GM12878 (cell line): ENCODE results near the gene TRIM69. TPM values are rescaled to one million over a fixed set of nuclear protein-coding genes. Genes with fewer than 3 reads are reported as not detected.

Experiments used
- ATAC-seq: fragments of 200-7000 bp; cut with Tn5 transposase; 3 replicates; pipeline ENCODE4 v1.9.1; 2020; ENCODE audit warnings: mild to moderate bottlenecking, moderate library complexity
- BruUV-seq: library from RNA; stranded (reverse); fragments of 400-500 nt; replicated peaks from 2 replicates; lab custom pipeline; 2021; lab: Mats Ljungman, UMichigan
- CTCF ChIA-PET: fragments of 300-600 bp; sonication (Branson Sonifier 250); formaldehyde crosslinking; extraction: SDS; loops from one replicate; lab custom pipeline; 2021; ENCODE audit warnings: inconsistent platforms; lab: Yijun Ruan, JAX
- POLR2A ChIA-PET: fragments of 350-600 bp; formaldehyde crosslinking; extraction: SDS; loops from one replicate; lab custom pipeline; 2021; ENCODE audit warnings: inconsistent platforms; lab: Charles Lee
- RAD21 ChIA-PET: fragments of 300-600 bp; sonication (Branson Sonifier 250); formaldehyde crosslinking; loops from one replicate; lab custom pipeline; 2023; ENCODE audit warnings: antibody characterized with exemption; ENCODE audit not compliant: unreplicated experiment; lab: Charles Lee
- SMC1A ChIA-PET: fragments of 300-600 bp; sonication (Branson Sonifier 250); formaldehyde crosslinking; loops from one replicate; lab custom pipeline; 2023; ENCODE audit not compliant: unreplicated experiment, uncharacterized antibody; lab: Charles Lee
- DNase-seq: peaks from one replicate; pipeline ENCODE4 v3.0.0-alpha.2; 2011; ENCODE audit warnings: low read depth, low spot score
- FAIRE-seq: peaks from 3 replicates; lab custom pipeline; 2011; peaks lifted over from hg19 to GRCh38; lab: Jason Lieb, UNC
- H2AFZ ChIP-seq: 2 replicates; pipeline ENCODE4 v1.6.0; 2011; ENCODE audit warnings: low read depth, low read length, control low read depth; ENCODE audit not compliant: control insufficient read depth
- H3K27ac ChIP-seq: 2 replicates; pipeline ENCODE4 v1.5.1; 2011; ENCODE audit warnings: control low read depth; ENCODE audit not compliant: control insufficient read depth, insufficient read depth
- H3K27me3 ChIP-seq, 2 experiments: replicated peaks in 1 of 2; 2 replicates each; pipeline versions ENCODE4 v1.6.0 to v1.6.1; 2011; ENCODE audit warnings: low read length in 1 of 2; ENCODE audit not compliant: control insufficient read depth in 2 of 2, insufficient read depth in 2 of 2
- H3K36me3 ChIP-seq, 2 experiments: 2 replicates each; pipeline ENCODE4 v1.5.1; 2011; ENCODE audit warnings: low read length in 1 of 2; ENCODE audit not compliant: control insufficient read depth in 2 of 2, insufficient read depth in 2 of 2
- H3K4me1 ChIP-seq: 2 replicates; pipeline ENCODE4 v1.6.1; 2011; ENCODE audit warnings: mild to moderate bottlenecking, low read length, moderate library complexity, mixed read lengths; ENCODE audit not compliant: control insufficient read depth, insufficient read depth
- H3K4me2 ChIP-seq: 2 replicates; pipeline ENCODE4 v1.6.0; 2011; ENCODE audit warnings: control low read depth; ENCODE audit not compliant: control insufficient read depth, insufficient read depth
- H3K4me3 ChIP-seq: fragments of 200-600 bp; sonication (generic); 2 replicates; pipeline ENCODE4 v1.5.1; 2016
- H3K79me2 ChIP-seq: 2 replicates; pipeline ENCODE4 v1.6.0; 2011; ENCODE audit warnings: low read length; ENCODE audit not compliant: control insufficient read depth, insufficient read depth
- H3K9ac ChIP-seq: 2 replicates; pipeline ENCODE4 v1.8.0; 2011; ENCODE audit warnings: low read length, control low read depth, mixed read lengths; ENCODE audit not compliant: control insufficient read depth, insufficient read depth
- H3K9me3 ChIP-seq: replicated peaks from 3 replicates; pipeline ENCODE4 v1.5.1; 2011; ENCODE audit warnings: mild to moderate bottlenecking, low read length; ENCODE audit not compliant: control insufficient read depth, insufficient read depth
- H4K20me1 ChIP-seq: 2 replicates; pipeline ENCODE4 v1.6.0; 2011; ENCODE audit not compliant: control insufficient read depth, insufficient read depth
- ATF2 ChIP-seq: IDR thresholded peaks from 2 replicates; pipeline ENCODE4 v1.6.1; 2012; ENCODE audit warnings: low read length, inconsistent platforms
- ATF3 ChIP-seq: IDR thresholded peaks from 2 replicates; pipeline ENCODE4 v1.6.1; 2011; ENCODE audit warnings: low read depth, mild to moderate bottlenecking, low read length, moderate library complexity, borderline replicate concordance; ENCODE audit errors: extremely low read depth
- BCL11A ChIP-seq: IDR thresholded peaks from 2 replicates; pipeline ENCODE4 v1.6.1; 2011; ENCODE audit warnings: low read depth, low read length
- BMI1 ChIP-seq: fragments of 450-650 bp; IDR thresholded peaks from 2 replicates; pipeline ENCODE4 v1.6.1; 2016; ENCODE audit warnings: mild to moderate bottlenecking, moderate library complexity, borderline replicate concordance
- EGR1 ChIP-seq, 2 experiments: IDR thresholded peaks; 1 replicate in 1 of 2; 2 replicates in 1 of 2; pipeline ENCODE4 v1.6.1; 2011 to 2012; ENCODE audit warnings: low read depth in 2 of 2, low read length in 2 of 2, borderline replicate concordance in 1 of 2, mild to moderate bottlenecking in 1 of 2, moderate library complexity in 1 of 2
- IRF4 ChIP-seq: IDR thresholded peaks from 2 replicates; pipeline ENCODE4 v1.6.1; 2011; ENCODE audit warnings: low read depth, low read length
- LARP7 ChIP-seq: fragments of 450-650 bp; IDR thresholded peaks from 2 replicates; pipeline ENCODE4 v1.6.1; 2017; ENCODE audit warnings: mild to moderate bottlenecking
- MLLT1 ChIP-seq: fragments of 450-650 bp; IDR thresholded peaks from 2 replicates; pipeline ENCODE4 v1.6.1; 2016; ENCODE audit warnings: mild to moderate bottlenecking
- NR2F1 ChIP-seq: fragments of 450-650 bp; conservative IDR thresholded peaks from 2 replicates; pipeline ENCODE4 v1.6.1; 2017; ENCODE audit warnings: mild to moderate bottlenecking
- NRF1 ChIP-seq: conservative IDR thresholded peaks from 2 replicates; pipeline ENCODE4 v1.6.1; 2011; ENCODE audit warnings: mild to moderate bottlenecking, low read depth, low read length, improper control_type of control experiment
- POLR2A ChIP-seq: IDR thresholded peaks from 2 replicates; pipeline ENCODE4 v1.6.1; 2011; ENCODE audit warnings: low read depth, mild to moderate bottlenecking, low read length
- POLR2AphosphoS2 ChIP-seq: IDR thresholded peaks from 2 replicates; pipeline ENCODE4 v1.6.1; 2011; ENCODE audit warnings: low read depth, mild to moderate bottlenecking, low read length, improper control_type of control experiment, moderate library complexity
- POLR2AphosphoS5 ChIP-seq: IDR thresholded peaks from 2 replicates; pipeline ENCODE4 v1.6.1; 2011; ENCODE audit warnings: mild to moderate bottlenecking, low read length, inconsistent platforms
- POU2F2 ChIP-seq: IDR thresholded peaks from 3 replicates; pipeline ENCODE4 v1.6.1; 2011; ENCODE audit warnings: low read depth, mild to moderate bottlenecking, low read length, borderline replicate concordance
- RAD51 ChIP-seq: fragments of 450-650 bp; IDR thresholded peaks from 2 replicates; pipeline ENCODE4 v1.6.1; 2016; ENCODE audit warnings: moderate library complexity, mild to moderate bottlenecking, inconsistent platforms
- RUNX3 ChIP-seq: IDR thresholded peaks from 2 replicates; pipeline ENCODE4 v1.6.1; 2012; ENCODE audit warnings: low read length, inconsistent platforms
- WGBS: methylation state at CpG from one replicate; pipeline ENCODE4 v1.1.6; 2016; ENCODE audit warnings: low lambda C conversion rate; ENCODE audit not compliant: insufficient replicate concordance, insufficient coverage; ENCODE audit errors: missing lambda C conversion rate; 5-methylcytosine and 5-hydroxymethylcytosine counted together
- in situ Hi-C: fragments of 300-500 bp; cut with MboI; formaldehyde crosslinking; loops from 9 replicates; pipeline ENCODE4 v1.14.3; 2018; ENCODE audit warnings: mixed read lengths
- intact Hi-C: fragments of 100-400 bp; cut with micrococcal nuclease; formaldehyde crosslinking; loops from one replicate; pipeline ENCODE4 v1.14.2; 2022; ENCODE audit not compliant: unreplicated experiment
- polyA plus RNA-seq, 11 experiments: library from polyadenylated mRNA; depleted of rRNA in 4 of 11; unstranded in 6 of 11; stranded (reverse) in 5 of 11; fragments of >200 nt; fragmentation: Nextera tagmentation in 4 of 11; fragmentation: Illumina TruSeq in 1 of 11; extraction: Ambion mirVana in 4 of 11; extraction: Trizol in 1 of 11; gene quantifications; 1 replicate in 1 of 11; 2 replicates in 10 of 11; pipeline versions ENCODE4 v1.2.1 to v1.2.3, GENCODE V29; 2011 to 2016; ENCODE audit warnings: inconsistent platforms in 2 of 11, missing spikeins in 2 of 11, low read depth in 1 of 11
- total RNA-seq, 4 experiments: library from RNA; depleted of rRNA in 3 of 4; stranded (reverse); fragments of >200 nt in 3 of 4; fragmentation: Illumina TruSeq in 1 of 4; extraction: Trizol in 1 of 4; gene quantifications; 2 replicates each; pipeline versions ENCODE4 v1.2.1 to v1.2.3, GENCODE V29; 2013 to 2021
- TF ChIP-seq, protein P1 (sequence below): fragments of 450-650 bp; IDR thresholded peaks from 2 replicates; pipeline ENCODE4 v1.6.1; 2017; ENCODE audit warnings: mild to moderate bottlenecking

The TRIM69 gene
- total and polyA plus RNA-seq, 10 of the 15 experiments (the other 5 are each of a cell fraction or from before 2014, with no cell fraction given), result 11.2 to 52.7 (median 37.8) TPM

DNA sequence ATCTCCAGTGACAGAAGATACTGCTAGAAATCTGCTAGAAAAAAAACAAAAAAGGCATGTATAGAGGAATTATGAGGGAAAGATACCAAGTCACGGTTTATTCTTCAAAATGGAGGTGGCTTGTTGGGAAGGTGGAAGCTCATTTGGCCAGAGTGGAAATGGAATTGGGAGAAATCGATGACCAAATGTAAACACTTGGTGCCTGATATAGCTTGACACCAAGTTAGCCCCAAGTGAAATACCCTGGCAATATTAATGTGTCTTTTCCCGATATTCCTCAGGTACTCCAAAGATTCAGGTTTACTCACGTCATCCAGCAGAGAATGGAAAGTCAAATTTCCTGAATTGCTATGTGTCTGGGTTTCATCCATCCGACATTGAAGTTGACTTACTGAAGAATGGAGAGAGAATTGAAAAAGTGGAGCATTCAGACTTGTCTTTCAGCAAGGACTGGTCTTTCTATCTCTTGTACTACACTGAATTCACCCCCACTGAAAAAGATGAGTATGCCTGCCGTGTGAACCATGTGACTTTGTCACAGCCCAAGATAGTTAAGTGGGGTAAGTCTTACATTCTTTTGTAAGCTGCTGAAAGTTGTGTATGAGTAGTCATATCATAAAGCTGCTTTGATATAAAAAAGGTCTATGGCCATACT is 21.1 kb upstream of the TRIM69 start:
- DNase-seq (no peak), FAIRE-seq (no peak), ATAC-seq (no peak)
- H3K79me2 ChIP-seq, result peaks cover 82% of the 10 kb centered on the region
- WGBS, result 3% methylated on average over 6 of the region's 6 CpGs
- peaks cover 19 to 52% of the 10 kb centered on the region in 2 experiments for H3K36me3 ChIP-seq
- H3K9me3 ChIP-seq, result no peaks in the 10 kb centered on the region
- in situ Hi-C loops, result no loop called here
- peaks cover 30% of the 10 kb centered on the region for H4K20me1 ChIP-seq
- RAD21 ChIA-PET, result interaction anchor here (14.2 to 18.4 kb wide), 2 partner anchors 14 to 49 kb away, joined by 231 to 653 read pairs; partner anchors contain the start of genes SPG11 and TRIM69
- peak overlapping the region; percentile 93 for H3K4me2 ChIP-seq
- intact Hi-C loops, result no loop called here
- peak overlapping the region; percentile 99 for H3K4me3 ChIP-seq
- no TSS peak for BruUV-seq
- peaks cover 49% of the 10 kb centered on the region for H3K4me1 ChIP-seq
- H3K27me3 ChIP-seq, result no peaks in the 10 kb centered on the region
- H3K27ac ChIP-seq, result peak overlapping the region; percentile 99
- SMC1A ChIA-PET, result interaction anchor here (0.8 to 19.0 kb wide), 6 partner anchors 16 to 137 kb away, joined by 3 to 637 read pairs (median 5); partner anchors contain the start of genes SPG11 and TRIM69
- no peak overlapping the region for H2AFZ ChIP-seq
- CTCF ChIA-PET, result interaction anchor here (10.2 to 14.3 kb wide), 3 partner anchors 12 to 49 kb away, joined by 153 to 278 read pairs (median 203); partner anchors contain the start of genes SPG11 and TRIM69
- peak overlapping the region; percentile 100 for H3K9ac ChIP-seq
- POLR2A ChIA-PET, result interaction anchor here (1.0 to 24.8 kb wide), 3 partner anchors 17 to 50 kb away, joined by 3 to 718 read pairs (median 255); partner anchors contain the start of genes SPG11 and TRIM69
- TF ChIP-seq POLR2AphosphoS5 (peak; percentile 86; the same call in 1 of the 2 replicates), NRF1 (no peak), RAD51 (peak; percentile 44; the same call in 1 of the 2 replicates), LARP7 (peak; percentile 9; the same call in 1 of the 2 replicates), BCL11A (peak; percentile 4; the same call in 1 of the 2 replicates), POU2F2 (0 out of 3 replicates have a peak, but pooled peaks have one; percentile 8), ATF3 (no peak), RUNX3 (no peak), ATF2 (peak; percentile 15; the same call in 1 of the 2 replicates), IRF4 (no peak), MLLT1 (peak; percentile 12; the same call in 1 of the 2 replicates), BMI1 (0 out of 2 replicates have a peak, but pooled peaks have one; percentile 2), POLR2AphosphoS2 (peak; percentile 89), NR2F1 (no peak), POLR2A (peak; percentile 39; the same call in 1 of the 2 replicates), EGR1 (IDR thresholded peaks at IDR 0.05; ENCODE audit: borderline replicate concordance in 1 of 2, low read depth in 2 of 2, low read length in 2 of 2) (no peak)
- TF ChIP-seq, protein P1, sequence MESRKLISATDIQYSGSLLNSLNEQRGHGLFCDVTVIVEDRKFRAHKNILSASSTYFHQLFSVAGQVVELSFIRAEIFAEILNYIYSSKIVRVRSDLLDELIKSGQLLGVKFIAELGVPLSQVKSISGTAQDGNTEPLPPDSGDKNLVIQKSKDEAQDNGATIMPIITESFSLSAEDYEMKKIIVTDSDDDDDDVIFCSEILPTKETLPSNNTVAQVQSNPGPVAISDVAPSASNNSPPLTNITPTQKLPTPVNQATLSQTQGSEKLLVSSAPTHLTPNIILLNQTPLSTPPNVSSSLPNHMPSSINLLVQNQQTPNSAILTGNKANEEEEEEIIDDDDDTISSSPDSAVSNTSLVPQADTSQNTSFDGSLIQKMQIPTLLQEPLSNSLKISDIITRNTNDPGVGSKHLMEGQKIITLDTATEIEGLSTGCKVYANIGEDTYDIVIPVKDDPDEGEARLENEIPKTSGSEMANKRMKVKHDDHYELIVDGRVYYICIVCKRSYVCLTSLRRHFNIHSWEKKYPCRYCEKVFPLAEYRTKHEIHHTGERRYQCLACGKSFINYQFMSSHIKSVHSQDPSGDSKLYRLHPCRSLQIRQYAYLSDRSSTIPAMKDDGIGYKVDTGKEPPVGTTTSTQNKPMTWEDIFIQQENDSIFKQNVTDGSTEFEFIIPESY, result no peak
